Psoas muscle (tissue), 8 donors: ENCODE data around the gene MRPL32. TPM values are rescaled to one million over a fixed set of nuclear protein-coding genes. Genes with fewer than 3 reads are reported as not detected.

Experiments
- ATAC-seq, 4 donors: fragments of 200-7000 bp; cut with Tn5 transposase; one replicate each; pipeline ENCODE4 v1.9.1; 2020; ENCODE audit warnings: moderate library complexity in 3 of 4, mild to moderate bottlenecking in 2 of 4
- DNase-seq, 2 donors: peaks; one replicate each; pipeline ENCODE4 v3.0.0-alpha.2; 2020
- H3K27ac ChIP-seq: fragments of 200-600 bp; one replicate; pipeline ENCODE4 v1.8.0; 2022
- H3K27me3 ChIP-seq, 3 donors: fragments of 200-600 bp in 1 of 3; one replicate each; pipeline versions ENCODE4 v1.6.1 to v1.8.0; 2013 to 2022; ENCODE audit warnings: low read length in 2 of 3, mild to moderate bottlenecking in 2 of 3, moderate library complexity in 1 of 3; ENCODE audit not compliant: insufficient read depth in 3 of 3
- H3K36me3 ChIP-seq, 2 donors: fragments of 200-600 bp in 1 of 2; one replicate each; pipeline versions ENCODE4 v1.6.1 to v1.8.0; 2013 to 2022; ENCODE audit warnings: low read depth in 1 of 2, mild to moderate bottlenecking in 1 of 2, moderate library complexity in 1 of 2; ENCODE audit not compliant: insufficient read depth in 1 of 2
- H3K4me1 ChIP-seq: fragments of 200-600 bp; one replicate; pipeline ENCODE4 v1.8.0; 2022
- H3K4me3 ChIP-seq: fragments of 200-600 bp; one replicate; pipeline ENCODE4 v1.8.0; 2022; ENCODE audit warnings: mild to moderate bottlenecking
- H3K9me3 ChIP-seq: fragments of 200-600 bp; one replicate; pipeline ENCODE4 v1.8.0; 2022
- CTCF ChIP-seq: fragments of 200-600 bp; IDR thresholded peaks from one replicate; pipeline ENCODE4 v1.8.0; 2022; ENCODE audit warnings: antibody characterized with exemption
- WGBS, 3 donors: extraction: QIAGEN DNeasy Blood & Tissue Kit; methylation state at CpG; one replicate each; pipeline versions ENCODE4 v1.1.6 to v1.1.7; 2013; 5-methylcytosine and 5-hydroxymethylcytosine counted together
- intact Hi-C, 2 donors: fragments of 100-400 bp; cut with DNase I; formaldehyde crosslinking; loops; one replicate each; pipeline versions ENCODE4 v1.11.0 to v1.14.2; 2022
- polyA plus RNA-seq, 3 donors: library from polyadenylated mRNA; stranded (reverse); fragments of 200-250 nt; gene quantifications; one replicate each; pipeline ENCODE4 v1.2.3, GENCODE V29; 2013
- total RNA-seq, 4 donors: library from RNA; stranded (reverse); fragmentation: NEBNext Ultra II Directional in 2 of 4; extraction: Animal tissue kit (Norgen Biotek cat#: 25700) in 2 of 4; gene quantifications; one replicate each; pipeline versions ENCODE4 v1.2.1 to v1.2.4, GENCODE V29; 2021 to 2023
- donor health status: healthy with polysubstance abuse.
- donor health status: DM: no; HTN: no; CAD: no; lungs with moderate emphysema.
- donor health status: Bipolar disorder and iron deficiency.
- donor health status: healthy.
- donor health status: DM: yes; HTN: yes; CAD: no.
- donor health status: DM: no; HTN: no; CAD: no.
- donor health status: DM: no; HTN: no; CAD: no.
- donor health status: DM: yes; HTN: yes; CAD: no.

MRPL32 gene
- total and polyA plus RNA-seq, 7 donors = 34.3 to 133 (median 51.7) TPM

GRCh38 chr7:42906181-42906580 is 26.0 kb upstream of the MRPL32 start:
- intact Hi-C loops = no loop called here
- WGBS, 3 donors = 88 to 100% (median 100%) methylated on average over 1 of the region's 1 CpG
- Histone ChIP-seq H3K27ac (no peak overlapping the region), H3K27me3 (no peaks in the 10 kb centered on the region), H3K36me3 (no peaks in the 10 kb centered on the region), H3K4me3 (no peak overlapping the region), H3K4me1 (no peaks in the 10 kb centered on the region), H3K9me3 (no peaks in the 10 kb centered on the region)
- no peak for TF ChIP-seq CTCF
- DNase-seq (no peak), ATAC-seq (no peak)

GRCh38 chr7:42907316-42907715 is 24.9 kb upstream of the MRPL32 start:
- intact Hi-C loops = no loop called here
- no peak for ATAC-seq
- TF ChIP-seq CTCF = no peak

GRCh38 chr7:42910306-42910705 is 21.9 kb upstream of the MRPL32 start:
- no peak for ATAC-seq
- intact Hi-C loops = no loop called here
- 80 to 87% (median 85%) methylated on average over 2 of the region's 2 CpGs for WGBS, 3 donors

More at GRCh38 chr7:42907316-42907715, 24.9 kb upstream of the MRPL32 start:
- no peak overlapping the region for H3K4me3 ChIP-seq
- no peak for DNase-seq
- H3K27ac ChIP-seq = no peak overlapping the region
- H3K27me3 ChIP-seq = no peaks in the 10 kb centered on the region
- H3K36me3 ChIP-seq = no peaks in the 10 kb centered on the region
- peaks cover 1% of the 10 kb centered on the region for H3K4me1 ChIP-seq
- no peaks in the 10 kb centered on the region for H3K9me3 ChIP-seq

GRCh38 chr7:42911454-42912447 is 20.4 kb upstream of the MRPL32 start, which contains the start of gene C7orf25:
TSS of gene C7orf25 (minus strand) at chr7:42912070. CDS start at chr7:42910900, 1,170 bp downstream.
- peaks cover 5 to 24% of the 10 kb centered on the region in 2 donors for H3K36me3 ChIP-seq
- 0 to 1% (median 1%) methylated on average over 75 to 95 of the region's 95 CpGs for WGBS, 3 donors
- H3K9me3 ChIP-seq = no peaks in the 10 kb centered on the region
- peak within 1 kb of the TSS; percentile 86 for H3K4me3 ChIP-seq
- TF ChIP-seq CTCF = peak; percentile 7
- peaks cover 6% of the 10 kb centered on the region for H3K4me1 ChIP-seq
- peak within 1 kb of the TSS; percentile 82 for H3K27ac ChIP-seq
- no peaks in the 10 kb centered on the region for H3K27me3 ChIP-seq
- DNase-seq = peak; percentile 96 to 98
- intact Hi-C loops = no loop called here
- peak; percentile 98 to 99 (median 98) for ATAC-seq

More at GRCh38 chr7:42910306-42910705, 21.9 kb upstream of the MRPL32 start:
- H3K27me3 ChIP-seq = no peaks in the 10 kb centered on the region
- TF ChIP-seq CTCF = no peak
- DNase-seq = no peak
- H3K36me3 ChIP-seq = peaks cover 0 to 9% of the 10 kb centered on the region in 2 donors
- no peaks in the 10 kb centered on the region for H3K9me3 ChIP-seq
- no peak overlapping the region for H3K4me3 ChIP-seq
- H3K27ac ChIP-seq = no peak overlapping the region
- peaks cover 6% of the 10 kb centered on the region for H3K4me1 ChIP-seq
